EH (cell line): ENCODE data around the gene MT1F.

Experiments used
- DNase-seq: peaks from one replicate; pipeline ENCODE4 v3.0.0-alpha.2; 2015; ENCODE audit warnings: low read depth

MT1F gene

GRCh38 chr16:56700195-56700594 is 42.4 kb downstream of the MT1F start:
- DNase-seq = no peak

DNA sequence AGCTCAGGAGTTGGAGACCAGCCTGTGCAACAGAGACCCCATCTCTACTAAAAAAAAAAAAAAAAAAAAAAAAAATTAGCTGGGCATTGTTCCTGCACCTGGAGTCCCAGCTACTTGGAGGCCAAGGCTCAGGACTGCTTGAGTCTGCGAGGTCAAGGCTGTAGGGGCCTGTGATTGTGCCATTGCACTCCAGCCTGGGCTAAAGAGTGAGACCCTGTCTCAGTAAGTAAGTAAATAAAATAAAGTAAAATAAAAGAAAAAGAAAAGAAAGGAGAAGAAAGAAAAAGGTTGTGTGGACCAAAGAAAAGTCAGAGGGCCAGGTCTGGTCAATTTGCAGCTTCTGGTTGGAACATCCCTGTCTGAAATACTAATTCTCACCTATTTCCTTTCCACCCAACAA is 42.9 kb downstream of the MT1F start:
- DNase-seq = no peak

- no peak for DNase-seq
Observed at GRCh38 chr16:56701534-56701933, 43.8 kb downstream of the MT1F start.

DNA sequence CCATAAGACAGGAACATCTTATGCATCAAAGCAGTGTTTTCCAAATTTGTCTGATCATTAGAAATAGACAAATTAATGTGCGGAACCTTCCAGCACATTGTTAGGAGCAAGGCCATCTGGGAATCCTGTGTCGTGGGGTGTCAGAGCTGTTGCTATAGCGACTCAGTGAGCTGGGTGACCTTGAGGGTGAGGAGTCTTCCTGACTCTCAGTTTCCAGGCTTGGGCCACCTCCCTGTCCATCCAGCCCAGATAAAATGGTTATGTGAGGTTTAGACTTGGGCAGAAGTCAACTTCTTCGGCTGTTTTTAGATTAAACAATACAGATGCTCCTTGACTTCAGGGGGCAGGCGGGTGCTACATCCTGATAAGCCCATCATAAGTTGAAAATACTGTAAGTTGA is 45.1 kb downstream of the MT1F start:
- DNase-seq = no peak
